ENCODE results near the gene BMPR2.

BMPR2 gene

DNA sequence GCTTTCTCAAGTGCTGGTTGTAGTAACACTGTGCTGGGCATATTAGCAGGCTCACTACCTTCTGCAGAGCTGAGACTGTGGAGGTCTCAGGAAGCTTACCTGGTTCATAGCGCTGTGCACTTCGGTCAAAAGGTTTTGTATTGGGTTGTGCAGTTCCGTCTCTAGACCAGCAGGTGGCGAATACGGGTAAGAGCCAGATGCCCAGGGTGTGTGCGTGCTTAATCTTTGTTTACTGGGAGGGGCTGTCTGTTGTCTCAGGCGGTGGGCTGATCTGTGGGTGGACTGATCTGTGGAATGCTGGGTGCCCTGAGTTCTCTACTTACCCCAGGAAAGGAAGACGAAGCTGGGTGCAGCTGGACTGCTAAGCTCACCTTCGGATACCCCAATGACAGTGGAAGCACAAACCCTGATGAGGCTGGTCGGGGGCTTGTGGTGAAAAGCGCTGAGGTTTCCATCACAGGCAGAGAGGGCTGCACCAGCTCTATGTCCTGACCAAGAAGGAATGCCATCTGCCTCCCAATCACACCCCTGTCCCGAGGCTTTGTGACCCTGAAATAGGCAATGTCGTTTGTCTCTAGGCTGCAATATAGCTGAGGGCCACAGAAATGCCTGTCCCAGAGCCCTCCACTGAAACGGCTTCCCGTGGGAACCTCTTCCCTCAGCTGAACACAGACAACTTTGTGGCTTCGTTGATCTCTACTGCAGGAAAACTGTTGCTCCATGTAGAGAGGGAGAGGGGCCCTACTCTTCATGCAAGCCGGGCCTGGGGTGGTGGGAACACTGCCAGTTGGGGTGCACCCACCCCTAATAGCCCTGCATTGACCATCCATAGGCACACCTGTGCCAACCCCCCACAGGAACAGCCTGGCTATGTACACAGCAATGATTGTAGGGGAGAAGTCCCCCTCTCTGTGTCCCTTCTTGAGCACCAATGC lies 212.8 kb downstream of the BMPR2 start:
- peak overlapping the region; percentile 36 for H3K4me3 ChIP-seq (ENCODE audit: low read length)
- peak; percentile 62 for DNase-seq (ENCODE audit: low read depth)
- TF ChIP-seq, protein P1, sequence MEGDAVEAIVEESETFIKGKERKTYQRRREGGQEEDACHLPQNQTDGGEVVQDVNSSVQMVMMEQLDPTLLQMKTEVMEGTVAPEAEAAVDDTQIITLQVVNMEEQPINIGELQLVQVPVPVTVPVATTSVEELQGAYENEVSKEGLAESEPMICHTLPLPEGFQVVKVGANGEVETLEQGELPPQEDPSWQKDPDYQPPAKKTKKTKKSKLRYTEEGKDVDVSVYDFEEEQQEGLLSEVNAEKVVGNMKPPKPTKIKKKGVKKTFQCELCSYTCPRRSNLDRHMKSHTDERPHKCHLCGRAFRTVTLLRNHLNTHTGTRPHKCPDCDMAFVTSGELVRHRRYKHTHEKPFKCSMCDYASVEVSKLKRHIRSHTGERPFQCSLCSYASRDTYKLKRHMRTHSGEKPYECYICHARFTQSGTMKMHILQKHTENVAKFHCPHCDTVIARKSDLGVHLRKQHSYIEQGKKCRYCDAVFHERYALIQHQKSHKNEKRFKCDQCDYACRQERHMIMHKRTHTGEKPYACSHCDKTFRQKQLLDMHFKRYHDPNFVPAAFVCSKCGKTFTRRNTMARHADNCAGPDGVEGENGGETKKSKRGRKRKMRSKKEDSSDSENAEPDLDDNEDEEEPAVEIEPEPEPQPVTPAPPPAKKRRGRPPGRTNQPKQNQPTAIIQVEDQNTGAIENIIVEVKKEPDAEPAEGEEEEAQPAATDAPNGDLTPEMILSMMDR (conservative IDR thresholded peaks at IDR 0.05; ENCODE audit: low read length): peak; percentile 96

DNA sequence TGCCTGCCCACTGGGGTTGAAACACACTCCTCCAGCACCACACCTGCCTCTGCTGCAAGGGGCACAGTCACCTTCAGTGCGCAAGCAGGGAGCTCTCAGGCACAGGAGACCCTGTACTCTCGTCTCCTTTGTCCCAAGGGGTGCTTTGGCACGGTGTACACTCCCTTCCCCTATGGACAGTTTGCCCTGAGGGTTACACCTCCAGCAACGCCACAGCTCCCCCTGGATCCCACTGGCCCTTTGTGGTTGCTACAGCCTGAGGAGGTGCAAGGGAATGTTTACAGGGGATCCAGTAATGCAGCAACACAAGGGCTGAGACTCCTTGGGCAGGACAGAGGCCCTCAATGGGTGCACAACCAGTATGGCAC lies 213.4 kb downstream of the BMPR2 start:
- no peak for DNase-seq (ENCODE audit: low read depth)
- TF ChIP-seq, protein P1 (conservative IDR thresholded peaks at IDR 0.05; ENCODE audit: low read length): no peak
- no peak overlapping the region for H3K4me3 ChIP-seq (ENCODE audit: low read length)

DNA sequence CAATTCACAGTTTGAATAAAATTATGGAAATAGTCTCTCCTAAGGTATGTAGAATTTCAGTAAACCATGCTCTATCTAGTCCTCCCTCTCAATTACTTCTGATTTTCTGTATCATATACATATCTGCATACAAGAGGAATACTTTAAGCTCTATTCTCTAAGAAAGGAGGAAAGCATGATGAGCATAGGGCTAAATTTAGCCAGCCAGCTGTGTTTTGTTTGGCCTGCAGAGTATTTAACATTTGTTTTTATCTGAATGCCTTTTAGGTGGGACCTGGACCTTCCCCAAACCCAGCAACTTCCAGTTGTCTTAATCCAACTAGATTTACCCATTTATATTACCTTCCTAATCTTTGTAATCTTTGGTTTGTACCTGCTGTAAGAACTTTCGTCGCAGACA lies 216.4 kb downstream of the BMPR2 start:
- H3K4me3 ChIP-seq (ENCODE audit: low read length): no peak overlapping the region
- DNase-seq (ENCODE audit: low read depth): no peak
- TF ChIP-seq, protein P1 (conservative IDR thresholded peaks at IDR 0.05; ENCODE audit: low read length): no peak

DNA sequence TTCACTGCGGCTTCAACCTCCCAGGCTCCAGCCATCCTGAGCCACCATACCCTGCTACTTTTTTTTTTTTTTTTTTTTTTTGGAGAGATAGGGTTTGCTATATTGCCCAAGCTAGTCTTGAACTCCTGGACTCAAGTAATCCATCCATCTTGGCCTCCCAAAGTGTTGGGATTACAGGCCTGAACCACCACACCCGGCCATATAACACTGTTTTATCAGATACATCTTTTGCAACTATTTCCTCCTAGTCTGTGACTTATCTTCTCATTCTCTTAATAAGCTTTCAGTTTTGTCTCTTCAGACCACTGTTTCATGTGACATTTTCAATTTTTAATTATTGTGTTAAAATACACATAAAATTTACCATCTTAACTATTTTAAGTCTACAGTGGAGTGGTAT lies 223.0 kb downstream of the BMPR2 start:
- DNase-seq (ENCODE audit: low read depth): no peak
- TF ChIP-seq, protein P1 (conservative IDR thresholded peaks at IDR 0.05; ENCODE audit: low read length): no peak

DNA sequence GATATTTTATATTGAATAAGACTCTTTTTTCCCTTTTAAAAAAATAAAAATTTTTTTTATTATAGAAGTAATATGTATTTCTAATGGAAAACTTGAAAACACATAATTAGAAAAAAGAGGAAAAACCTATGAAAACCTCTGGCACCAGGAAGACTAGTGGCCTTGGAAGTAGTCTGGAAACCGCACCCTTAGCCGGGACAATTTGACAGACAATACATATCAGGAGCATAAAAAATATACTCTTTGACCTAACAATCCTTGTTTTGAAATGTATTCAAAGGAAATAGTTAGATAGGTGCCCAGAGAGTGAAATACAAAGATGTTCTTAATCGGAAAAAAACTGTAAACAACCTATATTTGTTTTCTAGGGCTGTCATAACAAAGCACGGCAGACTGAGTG lies 223.8 kb downstream of the BMPR2 start:
- TF ChIP-seq, protein P1 (conservative IDR thresholded peaks at IDR 0.05; ENCODE audit: low read length): no peak
- H3K4me3 ChIP-seq (ENCODE audit: low read length): no peak overlapping the region
- no peak for DNase-seq (ENCODE audit: low read depth)

More for the DNA sequence above, 223.0 kb downstream of the BMPR2 start:
- no peak overlapping the region for H3K4me3 ChIP-seq (ENCODE audit: low read length)

DNA sequence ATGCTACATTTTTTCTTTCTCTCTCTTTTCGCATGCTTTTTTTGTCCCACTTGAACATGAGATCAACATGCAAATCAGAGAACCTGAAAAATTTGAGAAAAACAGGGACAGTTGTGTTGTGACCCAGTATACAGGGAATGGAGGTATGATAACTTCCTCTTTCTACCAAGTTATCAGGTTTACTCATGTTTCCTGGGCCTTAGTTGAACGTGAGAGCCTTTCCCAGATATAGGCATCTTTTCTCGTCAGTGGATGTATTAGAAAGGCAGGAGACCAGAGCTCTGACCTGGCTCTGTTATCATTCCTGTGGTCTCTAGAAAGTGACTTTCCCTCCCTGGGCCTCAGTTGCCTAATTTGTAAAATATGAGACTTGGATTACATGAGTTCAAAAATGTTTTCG lies 228.6 kb downstream of the BMPR2 start:
- no peak for DNase-seq (ENCODE audit: low read depth)
- TF ChIP-seq, protein P1 (conservative IDR thresholded peaks at IDR 0.05; ENCODE audit: low read length): no peak
- no peak overlapping the region for H3K4me3 ChIP-seq (ENCODE audit: low read length)

DNA sequence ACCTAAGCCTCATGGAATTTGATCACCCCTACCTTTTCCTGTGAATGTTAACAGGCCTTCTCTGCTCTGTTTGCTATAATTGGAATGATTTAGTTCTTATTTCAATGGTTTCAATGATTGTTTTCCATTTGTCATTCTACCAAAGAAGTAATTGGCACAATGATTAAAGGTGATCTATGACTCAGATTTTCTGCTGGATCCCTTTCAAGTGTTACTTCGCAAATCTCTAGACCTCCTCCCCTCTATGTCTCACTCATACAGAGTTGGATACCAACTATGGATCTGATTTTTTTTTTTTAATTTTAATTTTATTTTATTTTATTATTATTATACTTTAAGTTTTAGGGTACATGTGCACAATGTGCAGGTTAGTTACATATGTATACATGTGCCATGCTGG lies 229.0 kb downstream of the BMPR2 start:
- H3K4me3 ChIP-seq (ENCODE audit: low read length): no peak overlapping the region
- TF ChIP-seq, protein P1 (conservative IDR thresholded peaks at IDR 0.05; ENCODE audit: low read length): no peak
- DNase-seq (ENCODE audit: low read depth): no peak

Measured in AG10803 (cell line).